Sigmoid colon (tissue), 4 donors: ENCODE results near the gene TMPRSS13.

Experiments used
- POLR2A ChIP-seq, 2 donors: fragments of 450-650 bp; IDR thresholded peaks; one replicate each; pipeline ENCODE4 v1.6.1; 2016; ENCODE audit warnings: antibody characterized with exemption in 2 of 2, mild to moderate bottlenecking in 2 of 2, moderate library complexity in 2 of 2
- POLR2AphosphoS5 ChIP-seq, 4 donors: sonication (generic); formaldehyde crosslinking; IDR thresholded peaks; one replicate each; pipeline ENCODE4 v1.6.1; 2017; ENCODE audit warnings: antibody characterized with exemption in 4 of 4

GRCh38 chr11:117869604-117870003, 59.6 kb downstream of the TMPRSS13 start:
- no peak for TF ChIP-seq POLR2A (IDR thresholded peaks at IDR 0.05)
- TF ChIP-seq POLR2AphosphoS5 (IDR thresholded peaks at IDR 0.05), result no peak
